GM20431 (cell line): ENCODE data around the gene ZNF334.

ENCODE experiments used
- in situ Hi-C: fragments of 300-500 bp; cut with MseI, MboI; formaldehyde crosslinking; loops from one replicate; pipeline ENCODE4 v1.15.0; 2020; ENCODE audit warnings: low sequenced_read_pairs; ENCODE audit not compliant: unreplicated experiment

The ZNF334 gene

GRCh38 chr20:46512943-46513844 is at the start of gene ZNF334:
Gene ZNF334 (minus strand): TSS chr20:46513559. CDS start chr20:46512102, 1,457 bp downstream.
- in situ Hi-C loops: no loop called here

DNA sequence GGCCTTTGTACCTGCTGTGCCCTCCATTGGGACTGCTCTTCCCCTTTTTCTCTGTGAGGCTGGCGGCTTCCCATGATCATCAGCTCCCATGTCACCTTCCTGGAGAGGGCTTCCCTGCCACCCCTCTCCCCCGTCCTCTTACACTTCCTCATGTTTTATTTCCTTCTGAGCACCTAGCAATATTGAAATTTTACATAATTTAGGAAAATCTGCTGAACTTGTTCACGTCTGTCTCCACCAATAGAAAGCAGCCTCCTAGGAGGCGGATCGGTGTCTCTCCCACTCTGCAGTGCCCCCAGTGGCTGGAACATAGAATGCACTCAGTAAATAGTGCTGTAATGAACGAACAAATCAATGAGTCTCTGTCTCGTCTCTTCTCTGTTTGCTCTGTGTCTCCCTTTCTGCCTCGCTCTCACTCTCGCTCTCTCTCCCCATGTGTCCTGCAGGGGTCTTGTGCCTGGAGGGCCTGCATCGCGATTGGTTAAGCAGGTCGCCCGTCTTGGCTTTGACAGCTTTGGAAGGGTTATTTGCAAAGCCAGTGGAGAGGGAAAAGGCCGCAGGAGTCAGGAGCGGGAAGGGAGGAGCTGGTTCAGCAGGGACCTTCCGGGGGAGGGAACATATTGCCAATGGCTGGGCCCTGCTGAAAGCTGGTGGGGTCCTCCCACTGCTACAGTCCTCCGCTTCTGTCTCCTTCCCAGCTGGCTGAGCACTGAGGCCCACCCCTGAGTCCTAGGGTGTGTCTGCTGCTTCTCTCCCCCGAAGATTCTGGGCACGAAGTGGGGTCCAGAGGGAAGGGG is 49.2 kb upstream of the ZNF334 start:
- in situ Hi-C loops: no loop called here

DNA sequence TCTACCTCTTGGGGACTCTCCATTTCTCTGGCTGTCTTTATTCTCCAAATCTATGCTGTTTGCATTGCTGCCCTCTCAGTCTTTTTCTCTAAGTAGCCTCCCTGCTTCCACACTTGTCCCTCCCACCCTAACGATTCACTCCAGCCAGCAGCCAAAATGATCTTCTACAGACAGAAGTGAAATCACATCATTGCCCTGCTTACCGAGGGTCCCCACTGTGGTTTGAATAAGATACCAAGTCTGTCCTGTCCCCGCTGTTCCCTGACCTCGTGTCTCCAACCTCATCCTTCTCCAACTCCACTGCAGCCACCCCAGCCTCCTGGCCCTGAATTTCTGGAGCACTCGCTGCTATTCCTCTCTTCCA is 48.6 kb upstream of the ZNF334 start:
- in situ Hi-C loops: no loop called here

DNA sequence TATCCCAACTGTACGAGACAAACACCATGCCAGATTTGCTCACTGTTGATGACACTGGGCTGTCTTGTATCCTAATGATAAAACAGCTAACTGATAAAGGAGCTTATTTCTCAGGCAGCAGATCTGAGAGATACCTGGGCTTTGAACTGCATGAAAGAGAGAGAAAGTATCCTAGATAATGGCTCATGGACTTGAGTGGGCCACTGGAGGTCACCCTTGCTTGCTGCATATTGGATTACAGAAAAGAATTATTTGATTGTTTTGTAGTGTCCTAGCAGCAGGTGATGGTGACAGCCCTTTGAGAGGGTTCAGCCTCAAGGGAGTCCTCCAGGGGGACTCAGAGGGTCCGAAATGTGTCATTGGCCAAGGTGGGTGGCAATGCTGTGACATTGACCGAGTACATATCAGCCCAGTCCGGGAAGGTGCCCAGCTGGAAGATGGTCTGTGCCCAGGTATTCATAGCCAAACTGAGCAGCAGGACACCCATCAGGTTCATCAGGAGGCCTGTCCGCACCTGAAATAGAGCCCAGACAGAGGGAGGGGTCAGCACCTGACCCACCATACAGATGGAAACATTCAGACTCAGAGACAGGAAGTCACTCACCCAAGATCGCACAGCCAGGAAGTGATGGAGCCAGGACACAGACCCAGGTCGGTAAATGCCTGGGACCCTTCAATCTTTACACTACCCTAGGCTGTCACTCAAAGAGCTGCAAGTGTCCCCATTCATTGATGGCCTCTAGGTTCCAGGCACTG is 46.5 kb upstream of the ZNF334 start:
- in situ Hi-C loops: no loop called here

GRCh38 chr20:46559001-46559400 is 45.6 kb upstream of the ZNF334 start:
- in situ Hi-C loops: no loop called here

DNA sequence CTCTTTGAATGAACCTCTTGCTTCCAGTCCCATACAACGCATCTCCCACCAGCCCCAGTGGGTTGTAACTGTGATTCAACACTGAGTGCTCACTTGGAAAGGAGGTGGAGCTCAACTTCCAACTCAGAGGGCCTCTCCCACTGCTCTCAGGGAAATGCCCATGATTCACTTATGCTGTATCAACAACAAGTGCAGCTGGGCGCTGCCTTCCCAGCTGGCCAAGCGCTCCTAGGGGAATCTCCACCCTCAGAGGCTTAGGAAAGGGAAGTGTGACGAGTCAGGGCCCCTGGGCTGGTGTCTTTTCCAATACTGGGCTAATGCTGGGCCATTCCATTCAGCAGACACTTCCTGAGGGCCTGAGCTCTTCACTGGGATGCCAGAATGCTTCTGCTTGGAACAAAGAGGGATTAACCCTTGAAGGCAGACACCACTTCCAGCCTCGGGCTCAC is 45.2 kb upstream of the ZNF334 start:
- in situ Hi-C loops: no loop called here

DNA sequence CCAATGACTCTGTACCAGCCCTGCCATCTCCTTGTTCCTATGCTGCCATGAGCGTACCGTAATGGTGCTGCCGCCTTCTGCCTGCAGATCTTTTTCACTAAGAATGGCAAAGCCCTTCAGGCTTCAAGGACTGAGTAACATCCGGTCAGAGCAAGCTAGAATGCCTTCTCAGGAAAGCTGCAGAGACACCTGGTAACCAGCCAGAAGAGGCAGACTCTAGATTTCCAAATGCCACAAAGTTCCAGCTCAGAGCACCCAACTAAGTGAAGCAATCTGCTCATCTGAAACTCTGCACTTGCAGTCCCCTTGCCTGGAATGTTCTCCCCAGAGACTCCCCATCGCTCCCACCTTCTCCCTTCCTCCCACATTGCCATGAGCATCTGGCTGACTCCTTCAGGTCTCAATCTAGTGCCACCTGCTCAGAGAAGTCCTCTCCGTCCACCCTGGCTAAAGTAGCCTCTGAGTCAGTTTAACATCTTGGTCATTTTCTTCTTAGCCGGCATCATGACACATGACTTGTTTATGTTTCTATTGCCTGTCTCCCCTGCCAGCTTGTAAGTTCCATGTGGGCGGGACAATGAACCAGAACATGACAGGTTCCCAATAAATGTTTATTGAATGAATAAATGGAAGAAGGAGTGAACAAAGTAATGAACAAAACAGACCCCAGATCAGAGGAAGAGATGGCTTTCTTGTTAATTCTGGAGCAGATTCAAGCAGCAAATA is 44.0 kb upstream of the ZNF334 start:
- in situ Hi-C loops: no loop called here

GRCh38 chr20:46555370-46555956 is 42.1 kb upstream of the ZNF334 start:
- in situ Hi-C loops: no loop called here

DNA sequence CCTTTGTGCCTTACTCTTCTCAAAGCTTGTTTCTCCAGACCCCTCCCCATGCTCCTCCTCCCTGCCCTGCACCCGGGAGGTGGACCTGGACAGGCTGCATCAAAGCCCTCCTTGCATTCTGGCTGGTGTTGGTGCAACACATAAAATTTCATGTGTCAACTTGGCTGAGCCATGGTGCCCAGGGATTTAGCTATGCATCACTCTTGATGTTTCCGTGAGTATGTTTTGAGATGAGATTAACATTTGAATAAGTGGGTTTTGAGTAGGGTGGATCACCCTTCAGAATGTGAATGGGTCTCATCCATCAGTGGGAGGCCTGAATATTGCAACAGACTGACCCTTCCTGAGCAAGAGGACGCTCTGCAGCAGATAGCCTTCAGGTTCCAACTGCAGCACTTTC is 41.5 kb upstream of the ZNF334 start:
- in situ Hi-C loops: no loop called here

DNA sequence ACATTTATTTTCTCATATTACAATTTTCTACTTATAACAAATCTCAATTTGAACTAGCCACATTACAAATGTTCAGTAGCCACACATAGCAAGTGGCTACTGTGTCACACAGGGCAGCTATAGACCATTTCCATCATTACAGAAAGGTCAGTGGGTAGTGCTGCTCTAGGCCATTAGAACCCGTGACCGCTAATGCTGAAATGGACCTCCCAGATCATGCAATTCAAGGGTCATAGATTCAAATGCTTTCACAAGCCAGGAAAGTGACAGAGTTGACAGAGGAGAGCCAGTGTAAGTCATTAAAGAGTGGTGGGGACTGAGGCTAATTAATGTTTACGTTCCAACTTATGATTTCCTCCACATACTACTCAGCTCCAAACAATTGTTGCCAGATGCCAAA is 40.6 kb upstream of the ZNF334 start:
- in situ Hi-C loops: no loop called here

GRCh38 chr20:46552460-46553420 is 39.4 kb upstream of the ZNF334 start:
- in situ Hi-C loops: no loop called here

DNA sequence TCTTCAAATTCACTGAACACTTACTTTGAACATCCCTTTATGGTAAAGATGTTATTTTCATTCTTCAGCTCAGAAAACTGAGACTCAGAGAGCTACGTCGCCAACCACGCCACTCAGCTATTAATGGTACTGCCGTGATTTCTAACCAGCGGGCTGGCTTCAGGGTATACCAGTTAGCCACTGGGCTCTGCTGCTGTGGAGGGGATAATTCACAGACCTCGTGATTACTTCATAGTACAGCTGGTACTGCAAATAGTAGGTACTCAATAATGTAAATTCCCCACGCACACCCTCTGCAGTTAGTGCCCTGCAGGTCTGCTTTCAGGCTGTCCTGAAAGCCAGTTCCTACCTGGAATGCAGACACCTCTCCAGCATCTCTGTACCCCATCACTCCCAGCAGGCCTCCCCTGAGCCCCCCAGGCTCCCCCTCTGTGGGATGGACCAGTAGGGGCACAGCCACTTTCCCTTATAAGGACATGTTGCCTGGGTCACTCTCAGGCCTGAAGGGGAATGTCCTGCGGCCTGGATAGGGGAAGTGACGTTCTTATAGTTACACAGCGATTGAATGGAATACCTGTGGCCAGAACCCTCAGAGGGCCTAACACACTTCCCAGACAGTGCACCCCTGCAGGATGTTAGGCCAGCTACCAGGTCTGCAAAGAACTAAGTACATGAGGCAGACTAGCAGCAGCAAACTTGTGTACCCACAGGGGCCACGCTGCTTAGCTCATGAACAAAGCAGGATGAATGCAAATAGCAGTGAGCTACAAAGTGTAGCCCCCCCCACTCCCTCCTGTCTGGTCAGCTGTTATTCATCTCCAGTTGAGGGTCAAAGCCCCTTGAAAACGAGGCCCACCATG is 38.4 kb upstream of the ZNF334 start:
- in situ Hi-C loops: no loop called here

DNA sequence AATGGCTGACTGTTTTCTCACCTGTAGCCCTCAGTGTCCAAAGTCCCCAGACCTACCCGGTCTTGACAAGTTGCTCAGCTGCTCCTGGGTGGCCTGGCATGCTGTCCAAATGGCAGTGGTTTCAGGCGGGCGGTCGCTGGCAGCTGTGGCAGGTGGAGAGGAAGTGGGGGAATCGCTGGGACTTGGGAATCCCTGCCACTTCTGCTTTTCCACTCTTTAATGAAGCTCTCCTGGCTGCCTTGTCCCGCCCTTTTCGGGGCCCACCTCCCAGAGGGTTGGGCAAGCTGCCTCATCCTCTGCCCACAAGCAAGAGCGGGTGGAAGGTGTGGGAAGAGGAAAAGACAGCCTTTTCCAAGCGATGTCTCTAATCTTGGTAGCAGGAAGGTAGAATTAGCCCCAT is 37.1 kb upstream of the ZNF334 start, which contains the start of gene OCSTAMP:
OCSTAMP (minus strand) TSS at position 194 of the 400 bp plus-strand sequence; CDS start at position 100, 94 bp downstream.
- in situ Hi-C loops: no loop called here

DNA sequence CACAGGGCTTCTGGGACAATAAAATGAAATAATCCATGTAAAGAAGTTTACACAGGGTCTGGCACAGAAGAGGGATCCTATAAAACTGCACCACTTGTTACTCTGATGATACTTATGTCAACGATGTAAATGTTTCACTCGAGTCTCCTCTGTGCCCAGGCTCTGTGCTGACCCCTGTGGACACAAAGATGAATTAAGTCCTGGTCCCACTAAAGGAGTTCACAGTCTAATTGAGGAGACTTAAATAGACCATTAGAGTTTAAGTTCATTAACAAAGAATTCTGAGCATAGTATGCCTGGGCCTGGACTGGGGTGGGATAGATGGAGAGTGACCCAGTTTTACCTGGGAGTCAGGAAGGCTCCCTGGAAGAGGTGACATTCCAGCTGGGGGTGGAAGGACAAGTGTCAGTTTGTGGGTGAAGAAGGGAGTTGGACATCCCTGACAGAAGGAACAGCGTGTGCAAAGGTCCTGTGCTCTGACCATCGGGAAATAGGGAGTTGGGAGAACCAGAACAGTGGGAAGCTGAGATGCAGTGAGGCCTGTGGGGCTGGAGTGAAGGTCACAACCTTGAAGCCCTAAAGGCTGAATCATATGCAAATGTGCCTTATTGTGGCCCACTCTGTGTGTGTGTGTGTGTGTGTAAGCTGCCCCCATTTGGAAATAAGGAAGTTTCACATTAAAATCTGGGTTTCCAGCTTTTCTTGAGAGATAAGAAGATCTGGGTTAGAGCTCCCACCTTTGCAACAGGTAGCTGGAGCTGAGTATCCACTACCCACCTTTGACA is 36.0 kb upstream of the ZNF334 start:
- in situ Hi-C loops: no loop called here

DNA sequence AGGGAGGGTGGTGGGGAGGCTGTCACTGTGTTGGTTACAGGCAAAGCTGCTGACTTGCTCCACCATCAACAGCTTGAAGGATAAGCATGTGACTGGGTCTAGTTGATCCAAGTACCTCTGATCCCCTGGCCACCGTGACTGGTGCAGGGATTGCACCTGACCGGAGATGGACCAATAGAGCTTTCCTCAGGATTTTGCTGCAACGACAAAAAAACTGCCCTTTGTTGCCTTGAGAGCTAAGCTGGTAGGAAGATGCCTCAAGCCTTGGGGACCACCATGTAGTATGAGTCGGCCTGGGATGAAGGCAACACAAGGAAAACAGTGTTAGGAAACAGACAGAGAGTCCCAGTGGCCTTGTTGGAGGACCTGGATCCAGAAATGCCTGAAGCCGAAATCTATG is 35.3 kb upstream of the ZNF334 start:
- in situ Hi-C loops: no loop called here

DNA sequence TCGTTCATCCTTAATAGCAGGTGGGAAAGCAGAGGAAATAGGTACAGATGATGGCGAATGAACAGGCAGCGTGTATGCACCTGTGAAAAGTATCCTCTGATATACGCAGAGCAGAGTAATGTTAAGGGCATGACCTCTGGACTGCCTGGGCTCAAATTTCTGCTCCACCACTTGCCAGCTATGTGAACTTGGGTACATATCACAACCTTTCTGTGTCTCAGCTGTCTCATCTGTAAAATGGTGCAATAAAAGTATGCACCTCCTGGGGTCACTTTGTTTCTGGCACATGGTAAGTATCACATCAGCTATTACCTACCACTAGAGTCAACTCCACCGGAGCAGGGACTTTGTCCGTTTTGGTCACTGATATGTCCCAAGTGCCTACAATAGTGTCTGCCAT is 34.6 kb upstream of the ZNF334 start:
- in situ Hi-C loops: no loop called here

GRCh38 chr20:46546936-46547335 is 33.6 kb upstream of the ZNF334 start:
- in situ Hi-C loops: no loop called here
